ENCODE data around the gene KCTD13.
A peak's percentile ranks its signal among the peaks of the same experiment; 100 is the strongest.
"Not testable (repeated sequence)": the region's sequence is repeated elsewhere in the genome, so short reads cannot be mapped to it uniquely, and the experiment has no call there.

KCTD13 gene, protein sequence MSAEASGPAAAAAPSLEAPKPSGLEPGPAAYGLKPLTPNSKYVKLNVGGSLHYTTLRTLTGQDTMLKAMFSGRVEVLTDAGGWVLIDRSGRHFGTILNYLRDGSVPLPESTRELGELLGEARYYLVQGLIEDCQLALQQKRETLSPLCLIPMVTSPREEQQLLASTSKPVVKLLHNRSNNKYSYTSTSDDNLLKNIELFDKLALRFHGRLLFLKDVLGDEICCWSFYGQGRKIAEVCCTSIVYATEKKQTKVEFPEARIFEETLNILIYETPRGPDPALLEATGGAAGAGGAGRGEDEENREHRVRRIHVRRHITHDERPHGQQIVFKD

DNA sequence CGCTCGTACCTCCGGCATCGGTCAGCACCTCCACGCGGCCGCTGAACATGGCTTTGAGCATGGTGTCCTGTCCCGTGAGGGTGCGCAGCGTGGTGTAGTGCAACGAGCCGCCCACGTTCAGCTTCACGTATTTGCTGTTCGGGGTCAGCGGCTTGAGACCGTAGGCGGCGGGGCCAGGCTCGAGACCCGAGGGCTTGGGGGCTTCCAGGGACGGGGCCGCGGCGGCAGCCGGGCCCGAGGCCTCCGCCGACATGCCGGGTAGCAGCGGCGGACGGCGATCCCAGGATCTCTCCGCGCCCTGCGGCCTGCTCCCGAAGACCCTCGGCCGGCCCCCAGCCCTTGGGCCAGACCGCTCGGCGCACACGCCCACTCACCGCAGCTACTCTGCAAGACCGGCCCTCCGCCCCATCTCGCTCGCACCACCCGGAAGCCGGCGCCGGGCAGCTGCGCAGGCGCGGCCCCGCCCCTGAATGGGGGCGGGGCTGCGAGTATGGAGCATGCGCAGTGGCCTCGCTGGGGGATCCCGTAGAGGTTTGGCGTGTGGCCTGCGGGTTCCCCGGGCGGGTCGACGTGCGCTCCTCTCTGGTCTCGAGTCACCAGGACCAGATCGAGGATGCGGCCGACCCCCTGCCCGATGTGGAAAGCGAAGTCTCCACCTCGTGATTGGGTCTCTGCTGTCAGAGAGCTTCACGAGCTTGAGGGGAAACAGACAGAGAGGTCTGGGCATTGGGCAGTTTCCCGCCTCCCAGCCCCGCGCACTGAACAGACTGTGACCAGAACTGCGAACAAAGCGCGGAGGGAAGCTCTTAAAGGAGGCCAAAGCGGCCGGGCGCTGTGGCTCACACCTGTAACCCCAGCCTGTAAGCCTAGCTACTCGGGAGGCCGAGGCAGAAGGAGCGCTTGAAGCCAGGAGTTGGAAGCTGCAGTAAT, at the start of gene KCTD13:
Gene KCTD13 (minus strand): TSS at position 446 of the 930 bp plus-strand sequence. CDS start 193 bp downstream, at position 253.
- DNase-seq, result peak; percentile 15

DNA sequence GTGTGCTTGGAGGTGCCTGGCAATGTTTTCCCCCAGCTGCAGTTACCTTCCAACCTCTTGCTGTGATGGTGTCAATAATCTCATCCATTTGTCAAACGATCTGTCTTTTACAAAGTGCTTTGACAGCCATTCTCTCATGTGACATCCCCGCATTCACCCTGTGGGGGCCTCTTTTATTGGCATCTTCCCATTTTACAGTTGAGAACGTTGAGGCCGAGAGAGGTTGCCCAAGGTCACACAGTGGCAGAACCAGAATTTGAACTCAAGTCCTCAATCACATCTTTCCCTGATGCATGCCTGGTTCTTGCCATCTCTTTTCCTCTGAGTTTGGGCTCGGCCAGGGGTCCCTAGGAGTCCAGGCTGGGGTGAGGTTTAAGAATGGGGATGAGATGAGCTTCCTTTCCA, 49.1 kb upstream of the KCTD13 start:
- DNase-seq, result no peak

DNA sequence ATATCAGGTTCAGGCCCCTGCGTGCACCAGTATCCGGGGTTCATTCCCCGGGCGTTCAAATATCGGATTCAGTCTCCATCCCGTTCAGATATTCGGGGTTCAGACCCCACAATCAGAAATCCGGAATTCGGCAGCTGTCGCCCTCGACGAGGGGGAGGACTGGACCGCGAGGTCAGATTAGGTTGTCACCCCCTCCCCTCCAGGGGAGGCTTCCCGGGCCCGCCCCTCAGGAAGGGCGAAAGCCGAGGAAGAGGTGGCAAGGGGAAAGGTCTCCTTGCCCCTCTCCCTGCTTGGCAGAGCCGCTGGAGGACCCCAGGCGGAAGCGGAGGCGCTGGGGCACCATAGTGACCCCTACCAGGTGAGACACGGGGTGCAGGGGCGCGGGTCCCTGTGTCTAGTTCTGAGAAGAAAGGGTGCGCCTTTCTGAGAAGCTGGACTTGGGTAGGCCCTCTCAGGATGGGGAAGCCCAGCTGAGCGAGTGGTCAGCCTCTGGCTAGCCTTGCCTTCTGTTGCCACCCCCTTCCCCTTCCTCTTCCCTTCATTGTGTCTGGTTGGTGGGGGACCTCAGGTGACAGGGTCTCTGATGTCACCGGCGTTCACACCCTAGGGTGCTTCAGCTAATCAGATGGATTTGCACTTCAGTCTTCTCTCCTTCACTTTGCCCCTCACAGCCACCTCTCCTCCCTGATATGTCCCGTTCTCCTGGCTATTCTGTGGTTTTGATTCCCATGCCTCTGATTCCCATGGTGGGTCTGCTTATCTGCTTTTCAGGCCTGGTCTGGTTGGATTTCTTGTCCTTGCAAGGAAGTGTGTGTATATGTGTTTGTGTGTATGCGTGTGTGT, 48.5 kb upstream of the KCTD13 start:
- DNase-seq, result no peak

DNA sequence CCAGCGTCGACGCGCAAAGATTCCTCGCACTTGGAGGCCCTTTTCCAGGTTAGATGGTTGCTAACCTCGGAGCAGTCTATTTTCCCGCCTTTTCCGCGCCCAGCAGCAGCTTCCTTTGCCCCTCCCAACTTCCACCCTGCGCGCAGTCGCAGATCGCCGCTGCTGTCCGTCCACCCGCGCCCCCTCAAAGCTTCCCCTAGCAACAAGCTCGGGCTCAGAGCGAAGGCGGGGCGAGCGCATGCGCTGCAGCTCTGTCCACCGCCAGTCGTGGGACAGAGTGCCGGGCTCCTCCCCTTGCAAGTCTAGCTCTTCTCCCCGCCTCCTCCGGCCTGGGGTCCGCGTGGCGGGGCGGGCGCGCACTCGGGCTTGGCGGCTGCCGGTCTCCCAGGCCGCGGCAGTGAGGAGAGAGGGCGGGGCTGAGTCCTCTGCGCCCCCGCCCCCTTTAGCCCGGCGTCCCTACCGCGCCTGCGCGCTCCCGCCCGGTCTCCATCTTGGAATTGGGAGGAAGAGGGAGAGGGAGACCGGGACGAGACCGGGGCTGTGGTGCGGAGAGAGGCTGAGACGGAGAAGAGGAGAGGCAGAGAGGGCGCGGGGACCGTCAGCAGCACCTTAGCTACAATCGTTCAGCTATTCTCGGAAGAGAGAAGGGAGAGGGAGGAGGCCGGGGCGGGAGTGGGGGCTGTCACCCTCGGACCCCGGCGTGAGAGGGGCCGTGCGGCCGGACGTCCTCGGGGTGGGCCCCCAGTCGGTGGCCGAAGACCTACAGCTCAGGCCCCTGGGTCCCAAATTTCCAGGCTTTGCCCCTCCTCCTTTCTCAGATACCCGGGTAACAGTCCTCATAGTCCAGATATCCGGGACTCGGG, 47.6 kb upstream of the KCTD13 start, which contains the start of gene TAOK2:
Gene TAOK2 (plus strand): TSS at position 485 of the 863 bp plus-strand sequence. CDS start 3,905 bp downstream, outside the sequence.
- DNase-seq, result peak; percentile 93

DNA sequence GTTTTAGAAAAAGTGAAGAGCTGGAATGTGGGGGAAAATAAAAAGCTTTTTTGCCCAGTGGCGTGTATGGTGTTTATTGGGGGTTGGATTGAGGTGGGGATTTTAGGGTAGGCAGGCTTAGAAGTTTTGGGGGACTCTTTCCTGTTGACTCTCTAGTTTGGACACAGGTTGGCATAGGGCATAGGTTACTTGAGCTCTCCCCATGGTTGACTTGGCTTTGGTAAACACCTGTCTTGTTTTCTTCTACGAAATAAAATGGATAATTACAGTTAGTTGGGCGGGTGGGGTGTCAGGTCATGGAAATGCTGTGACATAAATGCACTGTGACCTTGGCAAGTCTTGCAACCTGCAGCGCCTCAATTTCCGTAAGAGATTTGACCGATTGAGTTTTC, 47.0 kb upstream of the KCTD13 start:
- DNase-seq, result no peak

DNA sequence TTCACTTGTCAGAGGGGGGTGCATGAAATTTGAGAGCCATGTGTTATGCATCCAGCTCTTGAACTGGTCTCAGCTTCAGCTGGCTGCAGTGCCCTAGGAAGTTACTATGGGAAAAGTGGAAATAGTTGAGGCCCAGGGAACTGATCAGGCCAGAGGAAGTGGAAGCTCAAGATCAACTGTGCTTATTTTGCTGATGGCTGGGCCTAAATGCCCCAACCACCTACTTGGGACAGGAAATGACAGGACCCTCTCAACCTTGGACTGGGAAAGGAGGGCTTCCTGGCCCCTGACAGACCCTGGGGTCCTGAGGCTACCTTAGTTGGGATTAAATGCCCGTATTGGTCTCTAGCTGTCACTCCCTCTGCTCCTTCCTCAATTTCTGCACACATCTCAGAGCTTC, 46.5 kb upstream of the KCTD13 start:
- DNase-seq, result no peak

DNA sequence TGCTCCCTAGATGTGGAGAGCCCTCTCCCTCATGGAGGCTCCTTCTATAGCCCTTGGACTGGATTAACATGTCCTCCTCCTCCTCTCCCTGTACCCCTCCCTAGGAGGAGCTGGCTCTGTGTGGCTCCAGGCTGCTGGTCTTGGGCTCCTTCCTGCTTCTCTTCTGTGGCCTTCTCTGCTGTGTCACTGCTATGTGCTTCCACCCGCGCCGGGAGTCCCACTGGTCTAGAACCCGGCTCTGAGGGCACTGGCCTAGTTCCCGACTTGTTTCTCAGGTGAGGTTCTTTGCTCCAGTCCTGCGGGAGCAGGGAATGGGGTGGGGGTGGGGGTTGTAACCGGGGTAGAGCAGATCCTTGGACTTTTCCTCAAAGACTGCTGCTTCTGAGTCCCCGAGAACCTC, 45.3 kb upstream of the KCTD13 start:
- no peak for DNase-seq

DNA sequence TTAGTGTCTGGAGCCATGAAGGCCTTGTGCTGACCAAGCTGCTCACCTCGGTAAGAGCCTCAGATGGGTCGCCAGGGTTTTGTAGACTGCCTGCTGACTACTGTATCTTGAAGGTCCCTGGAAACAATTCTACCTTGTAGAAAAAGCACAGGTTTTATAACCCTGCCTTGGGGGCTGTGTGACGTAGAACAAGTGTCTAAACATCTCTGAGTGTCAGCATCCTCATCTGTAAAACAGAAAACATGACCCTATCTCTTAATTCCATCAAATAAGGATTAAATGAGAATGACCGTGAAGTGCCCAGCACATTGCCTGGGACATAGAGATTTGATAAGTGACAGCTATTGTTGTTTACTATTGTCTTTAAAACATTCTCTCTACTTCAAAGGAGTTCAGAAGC, 42.2 kb upstream of the KCTD13 start:
- DNase-seq, result no peak

DNA sequence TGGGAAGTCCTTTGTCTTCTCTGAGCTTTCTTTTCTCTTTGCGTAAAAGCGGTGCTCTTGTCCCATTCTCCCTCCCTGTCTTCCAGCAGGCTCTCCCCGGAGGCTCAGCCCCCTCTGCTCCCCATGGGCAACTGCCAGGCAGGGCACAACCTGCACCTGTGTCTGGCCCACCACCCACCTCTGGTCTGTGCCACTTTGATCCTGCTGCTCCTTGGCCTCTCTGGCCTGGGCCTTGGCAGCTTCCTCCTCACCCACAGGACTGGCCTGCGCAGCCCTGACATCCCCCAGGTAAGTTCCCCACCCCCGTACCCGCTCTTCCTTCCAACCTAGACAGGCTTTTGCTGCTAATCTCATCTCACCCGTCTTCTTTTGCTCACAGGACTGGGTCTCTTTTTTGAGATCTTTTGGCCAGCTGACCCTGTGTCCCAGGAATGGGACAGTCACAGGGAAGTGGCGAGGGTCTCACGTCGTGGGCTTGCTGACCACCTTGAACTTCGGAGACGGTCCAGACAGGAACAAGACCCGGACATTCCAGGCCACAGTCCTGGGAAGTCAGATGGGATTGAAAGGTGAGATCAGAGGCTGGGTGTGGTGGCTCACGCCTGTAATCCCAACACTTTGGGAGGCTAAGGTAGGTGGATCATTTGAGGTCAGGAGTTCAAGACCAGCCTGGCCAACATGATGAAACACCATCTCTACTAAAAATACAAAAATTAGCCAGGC, 37.2 kb upstream of the KCTD13 start:
- no peak for DNase-seq

DNA sequence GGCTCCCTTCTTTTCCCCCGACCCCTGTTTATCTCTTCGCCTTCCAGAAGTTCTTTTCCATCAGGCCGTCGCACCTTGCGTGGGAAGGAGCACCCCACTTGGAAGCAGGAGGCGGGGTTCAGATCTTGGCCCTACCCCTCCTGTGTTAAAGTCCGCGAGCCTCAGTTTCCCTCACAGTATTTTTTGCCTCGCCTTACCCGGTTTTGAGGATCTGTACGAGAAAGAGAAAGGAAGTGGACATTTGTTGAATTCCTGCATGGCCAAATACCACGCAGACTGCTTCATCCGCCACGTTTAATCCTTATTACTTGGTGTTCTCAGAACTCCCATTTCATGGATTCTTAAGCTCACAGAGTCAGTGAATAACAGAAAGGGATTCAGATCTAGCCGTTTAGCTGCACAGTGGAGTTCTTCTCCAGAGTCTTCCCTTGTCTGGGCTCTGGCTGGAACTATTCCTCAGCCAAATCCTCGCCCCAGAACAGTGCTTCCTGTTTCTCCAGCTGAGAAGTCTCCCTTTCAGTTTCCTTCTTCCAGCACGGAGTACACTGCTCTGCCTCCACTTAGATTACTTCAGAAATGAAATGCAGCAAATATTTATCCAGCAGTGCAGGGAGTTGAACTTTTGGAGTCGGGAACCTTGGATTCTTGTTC, 36.4 kb upstream of the KCTD13 start:
- no peak for DNase-seq

DNA sequence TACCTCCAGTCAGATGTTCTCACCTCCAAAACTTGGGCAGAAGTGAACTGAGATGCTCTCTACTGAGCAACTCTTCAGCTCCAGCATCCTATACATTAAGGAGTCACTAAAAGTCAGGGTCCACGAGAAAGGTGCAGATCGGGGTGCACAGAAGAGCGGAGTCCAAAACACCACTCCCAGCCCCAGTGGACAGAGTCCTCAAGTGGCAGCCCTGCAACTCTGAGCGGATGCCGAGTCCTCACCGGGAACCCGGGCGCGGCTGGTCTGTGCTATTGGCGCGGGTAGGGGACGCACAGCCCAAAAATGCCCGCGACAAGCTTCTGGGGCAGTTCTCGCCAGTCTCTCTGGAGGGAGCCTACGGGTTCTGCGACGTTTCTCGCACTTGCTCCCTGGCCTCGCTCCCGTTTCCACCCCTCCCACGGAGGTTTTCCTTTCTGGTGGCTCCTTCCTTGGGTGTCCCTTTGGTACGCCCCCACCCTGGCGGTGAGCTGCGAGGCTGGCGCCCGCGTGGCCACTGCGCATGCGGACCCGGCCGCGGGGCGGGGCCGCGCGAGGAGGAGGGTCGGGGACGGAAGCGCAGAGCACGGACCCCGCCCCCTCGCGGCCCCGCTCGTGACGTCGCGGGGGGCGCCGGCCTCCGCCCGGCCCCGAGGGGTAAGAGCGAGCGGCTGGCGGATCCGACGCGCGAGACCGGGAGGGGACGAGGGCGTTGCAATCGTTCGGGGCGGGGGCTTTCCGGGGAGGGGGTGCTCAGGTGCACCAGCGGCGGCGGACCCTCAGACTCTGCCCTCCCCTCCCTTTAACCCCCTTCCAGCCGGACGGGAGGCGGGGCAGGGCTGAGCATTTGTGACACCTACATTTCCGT, 35.7 kb upstream of the KCTD13 start, which contains the start of gene TMEM219:
Gene TMEM219 (plus strand): TSS at position 601 of the 865 bp plus-strand sequence. CDS start 1,065 bp downstream, outside the sequence.
- peak; percentile 24 for DNase-seq

DNA sequence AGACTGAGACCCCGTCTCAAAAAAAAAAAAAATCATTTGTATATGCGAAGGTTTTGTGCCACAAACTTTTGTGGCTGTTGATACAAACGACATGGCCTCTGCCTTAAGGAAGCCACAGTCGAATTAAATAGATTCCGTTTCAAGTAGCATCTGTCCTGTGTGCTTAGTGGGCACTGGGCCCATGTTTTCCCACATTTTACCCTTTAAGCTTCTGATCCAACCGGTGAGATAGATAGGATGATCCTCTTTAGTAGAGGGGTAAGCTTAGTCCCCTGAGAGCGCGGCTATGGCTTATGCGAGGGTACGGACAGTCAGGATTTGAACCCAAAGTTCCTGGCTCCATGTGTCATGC, 35.1 kb upstream of the KCTD13 start:
- no peak for DNase-seq

DNA sequence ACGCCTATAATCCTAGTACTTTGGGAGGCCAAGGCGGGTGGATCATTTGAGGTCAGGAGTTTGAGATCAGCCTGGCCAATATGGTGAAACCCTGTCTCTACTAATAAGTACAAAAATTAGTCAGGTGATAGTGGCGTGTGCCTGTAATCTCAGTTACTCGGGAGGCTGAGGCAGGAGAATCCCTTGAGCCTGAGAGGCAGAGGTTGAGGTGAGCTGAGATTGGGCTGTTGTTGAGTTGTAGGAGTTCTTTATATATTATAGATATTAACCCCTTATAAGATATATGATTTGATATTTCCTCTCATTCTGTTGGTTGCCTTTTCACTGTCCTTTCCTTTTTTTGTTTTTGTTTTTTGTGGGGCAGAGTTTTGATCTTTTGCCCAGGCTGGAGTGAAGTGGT, 33.8 kb upstream of the KCTD13 start:
- DNase-seq, result not testable (repeated sequence)

DNA sequence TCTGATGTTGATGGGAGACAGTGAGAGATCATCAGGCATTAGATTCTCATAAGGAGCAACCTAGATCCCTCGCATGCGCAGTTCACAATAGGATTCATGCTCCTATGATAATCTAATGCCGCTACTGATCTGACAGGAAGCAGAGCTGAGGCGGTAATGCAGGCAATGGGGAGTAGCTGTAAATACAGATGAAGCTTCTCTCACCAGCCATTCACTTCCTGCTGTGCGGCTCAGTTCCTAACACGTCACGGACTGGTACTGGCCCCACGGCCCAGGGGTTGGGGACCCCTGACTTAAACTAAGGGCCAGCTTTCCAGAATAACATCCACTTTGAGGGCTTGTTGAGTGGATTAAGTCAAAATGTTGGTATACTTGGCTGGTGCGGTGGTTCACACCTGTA, 33.3 kb upstream of the KCTD13 start:
- DNase-seq, result no peak

DNA sequence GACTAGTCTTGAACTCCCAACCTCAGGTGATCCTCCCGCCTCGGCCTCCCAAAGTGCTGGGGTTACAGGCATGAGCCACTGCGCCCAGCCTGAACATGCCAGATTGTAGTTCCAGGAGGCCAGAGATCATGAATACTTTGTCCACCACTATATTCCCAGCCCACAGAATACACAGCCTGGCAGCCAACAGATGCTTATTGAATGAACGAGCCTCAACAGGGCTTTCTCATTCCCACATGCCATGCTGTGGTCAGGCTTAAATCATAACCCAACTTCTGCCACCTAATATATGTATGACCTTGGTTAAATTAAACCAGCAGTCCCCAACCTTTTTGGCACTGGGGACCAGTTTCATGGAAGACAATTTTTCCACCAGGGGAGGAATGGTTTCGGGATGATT, 32.7 kb upstream of the KCTD13 start:
- DNase-seq, result no peak

DNA sequence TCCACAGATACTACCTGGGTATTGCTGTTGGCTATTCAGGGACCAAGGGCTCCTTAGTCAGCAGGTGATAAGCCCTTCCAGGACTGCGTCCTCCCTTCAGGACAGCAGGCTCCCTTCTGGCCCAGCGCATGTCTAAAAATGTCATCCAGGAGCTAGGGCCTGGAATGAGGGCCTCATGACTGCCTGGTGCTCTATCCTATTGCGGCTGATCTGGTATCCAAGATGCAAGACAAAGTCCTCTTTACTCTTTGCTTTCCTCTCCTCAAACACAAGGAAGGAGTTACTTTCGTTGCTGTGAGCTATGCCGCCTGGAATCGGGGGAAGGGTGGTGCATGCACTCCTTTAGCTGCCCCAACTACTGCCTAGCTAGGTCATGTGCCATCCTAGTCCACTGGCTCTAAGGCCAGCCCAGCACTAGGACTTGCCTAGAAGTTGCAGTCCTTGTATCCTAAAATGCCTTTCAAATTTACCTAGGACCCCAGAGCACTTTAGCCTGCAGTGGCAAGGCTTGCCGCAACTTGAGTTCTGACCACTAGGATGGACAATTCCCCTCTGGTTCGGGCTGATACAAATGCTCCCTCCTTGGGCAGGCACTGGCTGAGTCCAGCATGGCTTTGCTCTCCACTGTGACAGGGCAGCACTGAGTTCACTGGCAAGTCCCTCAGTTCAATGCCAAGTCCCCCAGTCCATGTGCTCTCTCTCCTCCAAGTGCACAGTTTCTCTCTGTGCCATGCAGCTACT, 25.8 kb upstream of the KCTD13 start:
- DNase-seq, result no peak

DNA sequence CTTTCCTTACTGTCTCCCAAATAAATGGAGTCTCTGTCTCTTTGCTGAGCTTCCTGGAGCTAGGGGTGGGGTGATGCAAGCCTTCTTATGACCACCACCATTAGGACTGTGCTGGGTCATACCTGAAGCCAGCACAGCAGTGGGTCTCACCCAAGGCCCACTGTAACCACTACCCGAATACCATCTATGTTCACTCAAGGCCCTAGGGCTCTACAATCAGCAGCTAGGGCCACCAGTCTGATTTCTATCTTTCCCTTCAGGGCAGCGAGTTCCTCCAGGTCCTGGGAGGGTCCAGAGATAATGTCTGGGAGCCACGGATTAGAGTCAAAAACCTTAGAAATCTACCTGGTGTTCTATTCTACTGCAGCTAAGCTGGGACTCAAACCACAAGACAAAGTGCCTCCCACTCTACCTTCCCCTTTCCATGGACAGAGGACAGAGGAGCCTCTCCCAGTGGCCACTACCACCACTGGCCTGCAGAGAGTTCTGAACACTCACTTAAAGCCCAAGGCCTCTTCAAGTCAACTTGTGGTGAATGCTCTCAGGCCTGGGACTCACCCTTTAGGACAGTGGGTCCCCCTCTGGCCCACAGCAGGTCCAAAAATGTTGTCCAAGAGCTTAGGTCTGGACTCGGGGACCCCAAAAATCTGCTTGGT, 24.9 kb upstream of the KCTD13 start:
- no peak for DNase-seq

DNA sequence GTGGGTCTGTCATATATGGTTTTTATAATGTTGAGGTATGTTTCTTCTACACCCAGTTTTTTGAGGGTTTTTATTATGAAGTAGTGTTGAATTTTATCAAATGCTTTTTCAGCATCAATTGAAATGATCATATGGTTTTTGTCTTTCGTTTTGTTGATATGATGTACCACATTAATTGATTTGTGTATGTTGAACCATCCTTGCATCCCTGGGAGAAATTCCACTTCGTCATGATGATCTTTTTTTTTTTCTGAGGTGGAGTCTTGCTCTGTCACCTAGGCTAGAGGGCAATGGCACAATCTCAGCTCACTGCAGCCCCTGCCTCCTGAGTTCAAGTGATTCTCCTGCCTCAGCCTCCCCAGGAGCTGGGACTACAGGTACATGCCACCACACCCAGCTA, 21.9 kb upstream of the KCTD13 start:
- DNase-seq, result no peak
